NCI-H524 (cell line): ENCODE results near the gene RNF133.
"Not testable (repeated sequence)": the region's sequence is repeated elsewhere in the genome, so short reads cannot be mapped to it uniquely, and the experiment has no call there.

Source experiments
- DNase-seq, 2 experiments: peaks; one replicate each; lab custom pipeline; 2025; lab: John Stamatoyannopoulos, UW

Gene RNF133

DNA sequence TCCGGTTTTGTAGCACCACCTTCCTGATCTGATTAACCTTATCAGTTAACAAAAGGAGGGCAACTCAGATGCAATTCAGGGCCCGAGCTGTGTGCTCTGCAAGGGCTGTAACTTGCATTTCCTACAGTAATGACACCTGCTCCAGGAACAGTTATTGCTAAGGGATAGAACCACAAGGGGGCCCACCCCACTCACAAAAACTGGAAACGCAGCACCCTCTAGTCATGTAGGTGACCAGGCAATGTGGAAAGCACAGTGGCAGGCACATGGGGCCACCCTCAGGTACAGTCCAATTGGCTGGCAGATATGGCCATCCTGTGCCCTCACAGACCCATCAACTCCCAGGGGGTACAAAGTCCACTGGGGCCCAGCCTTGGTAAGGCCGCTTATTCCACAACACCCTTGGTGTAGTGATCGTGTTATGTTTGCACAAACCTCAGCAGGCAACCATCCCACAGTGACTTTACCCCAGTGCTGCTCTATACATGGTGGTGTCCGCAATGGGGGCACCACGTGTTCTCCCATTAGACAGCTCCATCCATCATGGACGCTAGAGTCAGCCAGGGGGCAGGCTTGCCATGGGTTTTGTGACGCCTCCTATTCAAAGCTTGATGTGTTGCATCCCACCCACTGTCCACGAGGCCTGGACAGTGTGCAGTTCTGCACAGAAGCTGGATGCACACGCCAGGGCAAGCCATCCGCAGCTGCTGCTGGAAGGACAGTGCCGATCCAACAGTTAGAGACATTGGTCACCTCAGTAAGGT is 9.4 kb downstream of the RNF133 start:
- DNase-seq: no peak

- no peak for DNase-seq
These were observed 10.4 kb downstream of the RNF133 start for GRCh38 chr7:122688400-122688998.

DNA sequence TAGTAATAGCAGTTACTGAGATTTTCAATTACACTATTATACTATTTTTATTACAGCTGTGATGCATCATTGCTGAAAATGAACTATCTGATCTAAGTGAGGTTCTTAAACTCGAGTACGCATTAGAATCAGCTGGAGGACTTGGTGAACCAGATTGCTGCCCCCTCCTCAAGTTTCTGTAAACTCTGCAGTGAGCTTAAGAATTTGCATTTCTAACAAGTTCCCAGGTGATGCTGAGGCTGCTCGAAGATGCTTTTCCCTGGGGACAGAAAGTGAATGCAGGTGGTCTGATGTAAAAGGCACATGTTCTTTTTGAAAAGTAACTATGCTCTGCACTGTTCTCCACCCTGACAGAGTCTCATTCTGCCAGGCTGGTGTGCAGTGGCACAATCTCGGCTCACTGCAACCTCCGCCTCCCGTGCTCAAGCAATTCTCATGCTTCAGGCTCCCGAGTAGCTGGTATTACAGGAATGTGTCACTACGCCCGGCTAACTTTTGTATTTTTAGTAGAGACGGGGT is 12.5 kb downstream of the RNF133 start:
- no peak for DNase-seq

- no peak for DNase-seq
These were observed 14.4 kb downstream of the RNF133 start for GRCh38 chr7:122684504-122684903.

GRCh38 chr7:122682815-122683550 is 15.9 kb downstream of the RNF133 start:
- no peak for DNase-seq

DNA sequence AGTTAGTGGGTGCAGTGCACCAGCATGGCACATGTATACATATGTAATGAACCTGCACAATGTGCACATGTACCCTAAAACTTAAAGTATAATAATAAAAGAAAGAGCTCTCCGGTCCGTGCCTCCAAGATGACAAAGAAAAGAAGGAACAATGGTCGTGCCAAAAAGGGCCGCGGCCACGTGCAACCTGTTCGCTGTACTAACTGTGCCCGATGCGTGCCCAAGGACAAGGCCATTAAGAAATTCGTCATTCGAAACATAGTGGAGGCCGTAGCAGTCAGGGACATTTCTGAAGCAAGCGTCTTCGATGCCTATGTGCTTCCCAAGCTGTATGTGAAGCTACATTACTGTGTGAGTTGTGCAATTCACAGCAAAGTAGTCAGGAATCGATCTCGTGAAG is 17.7 kb downstream of the RNF133 start:
- not testable (repeated sequence) for DNase-seq

- DNase-seq: no peak
These were observed 19.1 kb downstream of the RNF133 start for GRCh38 chr7:122679813-122680212.

DNA sequence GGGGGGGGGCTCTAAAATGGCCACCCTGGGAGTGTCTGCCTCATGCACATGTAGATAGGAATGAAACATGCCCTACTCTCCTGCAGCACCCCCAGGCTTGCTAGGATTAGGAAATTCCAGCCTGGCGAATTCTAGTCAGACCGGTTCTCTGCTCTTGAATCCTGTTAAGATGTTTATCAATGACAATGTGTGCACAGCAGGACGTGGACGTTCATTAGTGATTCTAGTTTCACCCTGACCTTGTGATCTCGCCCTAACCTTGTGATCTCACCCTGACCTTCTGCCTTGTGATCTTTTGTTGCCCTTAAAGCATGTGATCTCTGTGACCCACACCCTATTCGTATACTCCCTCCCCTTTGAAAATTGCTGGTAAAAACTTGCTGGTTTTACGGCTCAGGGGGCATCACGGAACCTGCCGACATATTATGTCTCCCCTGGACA is 19.6 kb downstream of the RNF133 start:
- DNase-seq: not testable (repeated sequence)

DNA sequence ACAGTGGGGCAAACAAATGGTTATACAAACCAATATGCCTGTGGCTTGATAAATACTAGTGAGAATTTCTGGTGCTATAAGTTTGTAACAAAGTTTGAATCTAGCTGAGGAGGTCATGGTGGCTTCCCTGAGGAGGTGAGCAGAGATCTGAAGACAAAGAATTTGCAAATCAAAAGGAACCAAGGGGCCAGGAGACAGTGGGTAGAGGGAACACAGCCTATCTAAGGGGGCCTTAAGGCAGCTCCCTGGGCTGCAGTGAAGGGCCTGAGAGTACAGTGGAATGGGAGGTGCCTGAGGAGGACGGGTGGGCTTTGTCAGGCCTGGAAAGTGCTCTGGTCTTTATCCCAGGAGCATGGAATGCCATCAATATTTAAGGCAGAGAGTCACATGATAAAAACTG is 21.8 kb downstream of the RNF133 start:
- no peak for DNase-seq

- peak; percentile 42 to 82 for DNase-seq
These were observed 22.5 kb downstream of the RNF133 start for GRCh38 chr7:122676466-122676865.

- DNase-seq: no peak
These were observed 23.3 kb downstream of the RNF133 start for GRCh38 chr7:122675621-122676020.

- no peak for DNase-seq
These were observed 23.9 kb downstream of the RNF133 start for GRCh38 chr7:122675011-122675410.

DNA sequence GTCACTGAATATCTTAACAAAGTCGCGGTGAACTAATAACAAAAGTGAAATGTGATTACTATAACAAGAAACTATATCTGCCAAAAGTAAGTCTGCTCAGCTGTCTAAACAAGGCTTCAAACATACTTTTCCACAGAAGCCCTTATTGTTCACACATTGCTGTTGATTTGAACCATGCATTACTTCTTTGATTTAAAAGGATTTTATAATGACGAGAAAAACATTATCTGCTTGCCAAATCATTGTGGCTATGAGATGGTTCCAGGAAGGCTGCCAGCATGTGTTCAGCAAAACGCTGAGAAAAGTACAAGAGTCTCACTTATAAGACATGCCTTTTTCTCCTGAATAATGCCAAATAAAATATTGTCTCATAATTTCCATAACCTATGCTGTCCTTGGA is 24.4 kb downstream of the RNF133 start:
- DNase-seq: no peak

GRCh38 chr7:122673951-122674350 is 25.0 kb downstream of the RNF133 start:
- DNase-seq: no peak

DNA sequence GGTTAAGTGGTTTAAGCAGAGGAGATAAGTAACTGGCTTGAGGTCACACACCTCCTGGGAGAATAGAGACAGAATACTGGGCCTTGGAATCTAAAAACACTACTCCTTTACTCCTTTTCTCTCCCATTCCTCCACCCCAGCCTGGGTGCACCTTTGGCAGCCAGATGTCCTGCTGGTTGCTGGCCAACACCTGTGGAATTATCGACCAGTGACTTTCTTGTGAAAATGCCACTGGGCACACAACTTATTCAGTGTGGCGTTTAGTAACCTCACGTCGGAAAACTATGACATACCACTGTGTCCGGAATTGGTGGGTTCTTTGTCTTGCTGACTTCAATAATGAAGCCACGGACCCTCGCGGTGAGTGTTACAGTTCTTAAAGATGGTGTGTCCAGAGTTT is 26.4 kb downstream of the RNF133 start:
- no peak for DNase-seq

DNA sequence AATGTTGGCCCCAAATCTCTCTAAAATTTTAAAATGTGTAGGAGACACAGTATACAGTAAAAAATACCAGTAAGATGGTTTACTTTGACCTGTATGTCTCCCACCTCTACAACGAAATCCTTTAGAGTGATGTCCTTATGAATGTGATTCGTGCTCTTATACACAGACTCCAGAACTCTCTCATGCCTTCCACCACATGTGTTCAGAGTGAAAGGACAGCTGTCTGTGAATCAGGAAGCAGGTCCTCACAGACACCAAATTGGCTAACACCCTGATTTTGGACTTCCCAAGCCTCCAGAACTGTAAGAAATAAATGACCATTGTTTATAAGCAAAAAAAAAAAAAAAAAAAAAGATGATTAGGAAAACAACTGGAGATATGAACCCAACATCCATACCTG is 35.2 kb downstream of the RNF133 start:
- no peak for DNase-seq

- DNase-seq: no peak
These were observed 40.1 kb downstream of the RNF133 start for GRCh38 chr7:122658856-122659255.

- DNase-seq: no peak
These were observed 45.2 kb downstream of the RNF133 start for GRCh38 chr7:122653685-122654084.

DNA sequence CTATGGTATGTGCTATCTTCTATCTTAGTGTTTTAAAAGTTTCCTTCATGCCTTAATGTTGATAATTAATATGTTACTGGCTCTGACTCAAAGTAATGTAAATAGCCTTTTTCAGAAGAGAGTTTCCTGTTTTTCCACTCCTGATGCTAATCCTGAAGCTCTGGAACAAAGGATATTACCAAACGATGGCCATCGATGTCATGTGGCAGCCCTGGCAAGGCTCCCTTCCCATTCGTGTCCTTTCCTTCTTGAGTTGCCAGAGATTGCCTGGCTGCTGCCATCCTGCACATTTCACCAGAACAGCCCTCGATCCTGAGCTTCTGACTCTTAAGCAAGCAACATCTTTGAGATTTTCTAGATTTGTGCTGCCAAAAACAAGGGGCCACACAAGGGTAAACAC is 46.0 kb downstream of the RNF133 start:
- no peak for DNase-seq

- no peak for DNase-seq
These were observed 47.5 kb downstream of the RNF133 start for GRCh38 chr7:122651451-122651850.
